ENCODE results near the gene IL20RB. TPM values are rescaled to one million over a fixed set of nuclear protein-coding genes. Genes with fewer than 3 reads are reported as not detected.
A peak's percentile ranks its signal among the peaks of the same experiment; 100 is the strongest.

The IL20RB gene, protein sequence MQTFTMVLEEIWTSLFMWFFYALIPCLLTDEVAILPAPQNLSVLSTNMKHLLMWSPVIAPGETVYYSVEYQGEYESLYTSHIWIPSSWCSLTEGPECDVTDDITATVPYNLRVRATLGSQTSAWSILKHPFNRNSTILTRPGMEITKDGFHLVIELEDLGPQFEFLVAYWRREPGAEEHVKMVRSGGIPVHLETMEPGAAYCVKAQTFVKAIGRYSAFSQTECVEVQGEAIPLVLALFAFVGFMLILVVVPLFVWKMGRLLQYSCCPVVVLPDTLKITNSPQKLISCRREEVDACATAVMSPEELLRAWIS
- total RNA-seq = 1 to 10 TPM; 1.0 to 1.5 (median 1.1) TPM

GRCh38 chr3:136957751-136958288 is at the start of gene IL20RB:
Gene IL20RB, plus strand, starts transcription at chr3:136957983. Its CDS starts 131 bp downstream, at chr3:136958114.
- ATAC-seq = no peak
- peaks cover 15% of the 10 kb centered on the region for H3K4me1 Mint-ChIP-seq (ENCODE audit: low read depth)
- no peak for DNase-seq
- no peaks in the 10 kb centered on the region for H3K27me3 Mint-ChIP-seq (ENCODE audit: low read depth)
- peaks cover 10% of the 10 kb centered on the region for H3K36me3 Mint-ChIP-seq (ENCODE audit: insufficient read depth)
- no peak within 1 kb of the TSS for H3K4me3 Mint-ChIP-seq
- no peaks in the 10 kb centered on the region for H3K9me3 Mint-ChIP-seq

DNA sequence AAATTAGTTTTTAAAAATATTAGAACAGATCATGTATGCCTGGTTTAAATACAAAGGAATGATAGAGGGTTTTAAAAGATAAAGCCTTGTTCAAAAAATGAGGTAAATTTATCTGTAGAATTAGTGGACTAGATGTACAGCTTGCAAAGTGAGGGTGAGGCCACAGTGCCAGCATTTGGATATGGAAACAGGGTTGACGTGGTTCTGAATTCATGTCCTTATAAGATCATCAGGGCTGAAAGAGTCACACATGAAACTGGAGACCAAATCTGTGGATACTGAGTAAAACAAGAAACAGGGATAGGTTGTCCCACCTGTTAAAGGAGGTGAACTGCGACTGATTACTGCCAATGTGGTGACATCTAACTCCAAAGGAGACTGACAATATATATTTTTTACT is 49.5 kb upstream of the IL20RB start:
- Mint-ChIP-seq H3K4me1 (ENCODE audit: low read depth) (peaks cover 76% of the 10 kb centered on the region), H3K9me3 (peaks cover 4% of the 10 kb centered on the region), H3K4me3 (no peak overlapping the region), H3K36me3 (ENCODE audit: insufficient read depth) (peaks cover 22% of the 10 kb centered on the region), H3K27me3 (ENCODE audit: low read depth) (no peaks in the 10 kb centered on the region)
- DNase-seq (no peak), ATAC-seq (no peak)

DNA sequence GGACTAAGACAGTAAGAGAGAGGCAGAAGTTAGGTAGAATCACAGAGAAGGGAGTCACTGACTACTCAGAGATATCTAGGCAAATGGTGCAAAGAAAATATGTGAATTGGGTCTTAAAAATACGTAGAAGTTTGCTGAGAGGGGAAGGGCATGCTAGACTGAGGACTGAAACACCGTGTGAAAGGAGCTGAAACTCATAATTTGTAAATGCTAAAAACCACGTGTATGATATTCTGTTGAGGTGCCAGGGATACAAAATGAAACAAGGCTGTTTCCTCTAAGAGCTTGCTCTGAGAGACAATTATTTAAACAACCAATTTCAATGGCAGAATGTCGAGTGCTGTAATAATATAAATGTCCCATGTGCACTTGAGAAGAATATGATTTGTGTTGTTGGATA is 48.6 kb upstream of the IL20RB start:
- Mint-ChIP-seq H3K27me3 (ENCODE audit: low read depth) (no peaks in the 10 kb centered on the region), H3K9me3 (no peaks in the 10 kb centered on the region), H3K36me3 (ENCODE audit: insufficient read depth) (peaks cover 20% of the 10 kb centered on the region), H3K4me1 (ENCODE audit: low read depth) (peaks cover 83% of the 10 kb centered on the region), H3K4me3 (no peak overlapping the region)
- ATAC-seq (no peak), DNase-seq (no peak)

GRCh38 chr3:136910697-136911096 is 47.1 kb upstream of the IL20RB start:
- ATAC-seq = no peak
- Mint-ChIP-seq H3K4me3 (peak overlapping the region; percentile 6), H3K9me3 (no peaks in the 10 kb centered on the region), H3K36me3 (ENCODE audit: insufficient read depth) (peaks cover 24% of the 10 kb centered on the region), H3K4me1 (ENCODE audit: low read depth) (peaks cover 87% of the 10 kb centered on the region), H3K27me3 (ENCODE audit: low read depth) (no peaks in the 10 kb centered on the region)
- no peak for DNase-seq

GRCh38 chr3:136913168-136913567 is 44.6 kb upstream of the IL20RB start:
- peaks cover 85% of the 10 kb centered on the region for H3K4me1 Mint-ChIP-seq (ENCODE audit: low read depth)
- no peaks in the 10 kb centered on the region for H3K27me3 Mint-ChIP-seq (ENCODE audit: low read depth)
- H3K4me3 Mint-ChIP-seq = no peak overlapping the region
- ATAC-seq (no peak), DNase-seq (no peak)
- peaks cover 22% of the 10 kb centered on the region for H3K36me3 Mint-ChIP-seq (ENCODE audit: insufficient read depth)
- no peaks in the 10 kb centered on the region for H3K9me3 Mint-ChIP-seq

- H3K4me1 Mint-ChIP-seq (ENCODE audit: low read depth) = peaks cover 85% of the 10 kb centered on the region
- no peak for DNase-seq
- no peak for ATAC-seq
- no peaks in the 10 kb centered on the region for H3K27me3 Mint-ChIP-seq (ENCODE audit: low read depth)
- no peak overlapping the region for H3K4me3 Mint-ChIP-seq
- H3K9me3 Mint-ChIP-seq = no peaks in the 10 kb centered on the region
- peaks cover 22% of the 10 kb centered on the region for H3K36me3 Mint-ChIP-seq (ENCODE audit: insufficient read depth)
These were observed 43.0 kb upstream of the IL20RB start for GRCh38 chr3:136914739-136915138.

DNA sequence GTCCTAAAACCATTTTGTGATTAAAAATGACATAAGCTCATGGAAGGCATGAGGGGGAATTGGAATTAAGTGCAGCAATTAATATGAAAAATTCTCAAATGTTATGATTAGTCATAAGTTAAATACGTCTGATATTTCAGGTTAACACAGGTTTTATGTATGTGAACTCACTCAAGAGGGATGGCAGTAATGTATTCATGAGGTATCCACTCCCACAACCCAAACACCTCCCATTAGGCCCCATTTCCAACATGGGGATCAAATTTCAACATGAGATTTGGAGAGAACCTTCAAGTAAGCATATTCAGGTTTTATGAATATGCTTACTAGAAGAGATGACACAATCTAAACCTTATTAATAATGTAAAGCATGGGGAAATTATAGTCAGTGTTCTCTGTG is 41.6 kb upstream of the IL20RB start:
- Mint-ChIP-seq H3K36me3 (ENCODE audit: insufficient read depth) (peaks cover 18% of the 10 kb centered on the region), H3K4me1 (ENCODE audit: low read depth) (peaks cover 85% of the 10 kb centered on the region), H3K27me3 (ENCODE audit: low read depth) (no peaks in the 10 kb centered on the region), H3K4me3 (no peak overlapping the region), H3K9me3 (no peaks in the 10 kb centered on the region)
- ATAC-seq (no peak), DNase-seq (no peak)

DNA sequence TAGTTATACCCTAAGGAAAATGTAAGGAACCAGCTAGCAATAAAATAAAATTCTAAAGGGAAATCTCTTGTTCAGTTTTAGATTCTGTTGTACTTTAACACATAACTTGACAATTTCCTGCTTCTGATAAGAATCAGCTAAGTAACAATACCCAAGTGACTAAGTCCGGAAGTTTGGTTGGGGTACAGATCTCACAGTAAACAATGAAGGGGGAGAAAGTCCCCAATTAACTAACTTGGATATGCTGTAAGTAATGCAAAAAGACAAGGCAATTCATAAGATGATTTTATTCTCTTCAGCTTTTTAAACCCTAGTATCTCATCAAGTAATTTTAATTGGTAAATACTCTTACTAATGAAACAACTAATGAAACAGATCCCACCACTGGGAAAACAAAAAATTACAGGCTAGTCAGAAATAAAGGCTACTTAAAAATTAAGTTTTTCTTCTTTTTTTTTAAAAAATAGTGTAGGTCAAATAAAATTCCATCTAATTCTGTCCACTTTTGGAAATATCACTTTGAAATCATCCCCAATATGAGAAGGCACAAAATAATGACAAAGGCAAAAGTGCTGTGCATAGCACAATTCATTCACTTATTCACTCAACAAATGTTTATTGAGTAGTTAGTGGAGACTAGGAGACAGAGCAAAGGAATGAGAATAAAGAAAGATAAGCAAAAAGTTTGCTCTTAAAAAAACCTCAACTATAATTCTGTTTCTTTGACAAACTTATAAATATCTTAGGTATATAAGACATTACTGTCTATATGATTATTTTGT is 37.8 kb upstream of the IL20RB start:
- peaks cover 10% of the 10 kb centered on the region for H3K36me3 Mint-ChIP-seq (ENCODE audit: insufficient read depth)

GRCh38 chr3:136920904-136921611 is 36.7 kb upstream of the IL20RB start:
- no peaks in the 10 kb centered on the region for H3K27me3 Mint-ChIP-seq (ENCODE audit: low read depth)
- DNase-seq = no peak
- no peaks in the 10 kb centered on the region for H3K9me3 Mint-ChIP-seq
- no peak for ATAC-seq
- peaks cover 5% of the 10 kb centered on the region for H3K36me3 Mint-ChIP-seq (ENCODE audit: insufficient read depth)
- H3K4me3 Mint-ChIP-seq = peak overlapping the region; percentile 74
- peaks cover 80% of the 10 kb centered on the region for H3K4me1 Mint-ChIP-seq (ENCODE audit: low read depth)

More for the DNA sequence above, 37.8 kb upstream of the IL20RB start:
- Mint-ChIP-seq H3K9me3 (no peaks in the 10 kb centered on the region), H3K27me3 (ENCODE audit: low read depth) (no peaks in the 10 kb centered on the region), H3K4me3 (peak overlapping the region; percentile 55), H3K4me1 (ENCODE audit: low read depth) (peaks cover 82% of the 10 kb centered on the region)
- ATAC-seq = peak; percentile 84 to 87
- no peak for DNase-seq

GRCh38 chr3:136925425-136926190 is 32.2 kb upstream of the IL20RB start:
- Mint-ChIP-seq H3K9me3 (no peaks in the 10 kb centered on the region), H3K36me3 (ENCODE audit: insufficient read depth) (peaks cover 19% of the 10 kb centered on the region), H3K4me1 (ENCODE audit: low read depth) (peaks cover 60% of the 10 kb centered on the region), H3K27me3 (ENCODE audit: low read depth) (no peaks in the 10 kb centered on the region), H3K4me3 (no peak overlapping the region)
- ATAC-seq (no peak), DNase-seq (no peak)

- Mint-ChIP-seq H3K9me3 (no peaks in the 10 kb centered on the region), H3K4me1 (ENCODE audit: low read depth) (peaks cover 56% of the 10 kb centered on the region), H3K4me3 (no peak overlapping the region), H3K27me3 (ENCODE audit: low read depth) (no peaks in the 10 kb centered on the region), H3K36me3 (ENCODE audit: insufficient read depth) (peaks cover 19% of the 10 kb centered on the region)
- ATAC-seq (peak; percentile 23 to 63), DNase-seq (no peak)
These were observed 29.5 kb upstream of the IL20RB start for GRCh38 chr3:136928240-136928639.

- Mint-ChIP-seq H3K4me1 (ENCODE audit: low read depth) (peaks cover 59% of the 10 kb centered on the region), H3K27me3 (ENCODE audit: low read depth) (no peaks in the 10 kb centered on the region), H3K9me3 (no peaks in the 10 kb centered on the region), H3K36me3 (ENCODE audit: insufficient read depth) (peaks cover 30% of the 10 kb centered on the region), H3K4me3 (no peak overlapping the region)
- DNase-seq = no peak
- ATAC-seq = no peak
These were observed 27.7 kb upstream of the IL20RB start for GRCh38 chr3:136929977-136930670.

GRCh38 chr3:136931606-136932005 is 26.2 kb upstream of the IL20RB start:
- Mint-ChIP-seq H3K4me1 (ENCODE audit: low read depth) (peaks cover 58% of the 10 kb centered on the region), H3K9me3 (no peaks in the 10 kb centered on the region), H3K27me3 (ENCODE audit: low read depth) (no peaks in the 10 kb centered on the region), H3K4me3 (no peak overlapping the region), H3K36me3 (ENCODE audit: insufficient read depth) (peaks cover 38% of the 10 kb centered on the region)
- no peak for ATAC-seq
- no peak for DNase-seq
